ENCODE measurements around the gene BMF. TPM values are rescaled to one million over a fixed set of nuclear protein-coding genes. Genes with fewer than 3 reads are reported as not detected.
A peak's percentile ranks its signal among the peaks of the same experiment; 100 is the strongest.

BMF gene
- total RNA-seq, 1 donor from 2014 or later = 2.2 TPM

GRCh38 chr15:40092979-40093869, 15.5 kb downstream of the BMF start:
- intact Hi-C loops (cut with DNase I) = no loop called here

GRCh38 chr15:40092256-40092978, 16.3 kb downstream of the BMF start:
- H3K36me3 ChIP-seq = peaks cover 0 to 7% of the 10 kb centered on the region in 2 donors
- no peak for TF ChIP-seq CTCF (IDR thresholded peaks at IDR 0.05)
- H3K4me1 ChIP-seq = peaks cover 15 to 63% of the 10 kb centered on the region in 2 donors
- no peaks in the 10 kb centered on the region for H3K27me3 ChIP-seq
- no peak overlapping the region for H3K4me3 ChIP-seq
- intact Hi-C loops (cut with DNase I) = no loop called here
- peak in 1 of 2 donors; percentile 79 for DNase-seq (ENCODE audit: low spot score in 2 of 2)
- no peaks in the 10 kb centered on the region for H3K9me3 ChIP-seq
- H3K27ac ChIP-seq = peak overlapping the region; percentile 56 to 78

More at GRCh38 chr15:40092979-40093869, 15.5 kb downstream of the BMF start:
- Histone ChIP-seq H3K27me3 (no peaks in the 10 kb centered on the region), H3K4me1 (peaks cover 24 to 65% of the 10 kb centered on the region in 2 donors), H3K27ac (peak overlapping the region; percentile 56 to 78), H3K4me3 (no peak overlapping the region), H3K36me3 (peaks cover 0 to 7% of the 10 kb centered on the region in 2 donors), H3K9me3 (no peaks in the 10 kb centered on the region)
- no peak for TF ChIP-seq CTCF (IDR thresholded peaks at IDR 0.05)
- DNase-seq (ENCODE audit: low spot score in 2 of 2) = no peak

- Histone ChIP-seq H3K4me3 (no peak overlapping the region), H3K9me3 (no peaks in the 10 kb centered on the region), H3K27me3 (no peaks in the 10 kb centered on the region), H3K36me3 (peaks cover 0 to 7% of the 10 kb centered on the region in 2 donors), H3K27ac (peak overlapping the region in 1 of 2 donors; percentile 78), H3K4me1 (peaks cover 14 to 64% of the 10 kb centered on the region in 2 donors)
- no peak for DNase-seq (ENCODE audit: low spot score in 2 of 2)
- no peak for TF ChIP-seq CTCF (IDR thresholded peaks at IDR 0.05)
- intact Hi-C loops (cut with DNase I) = no loop called here
Measured at GRCh38 chr15:40091861-40092255, 16.8 kb downstream of the BMF start.

GRCh38 chr15:40090774-40091455, 17.8 kb downstream of the BMF start:
- peaks cover 14 to 64% of the 10 kb centered on the region in 2 donors for H3K4me1 ChIP-seq
- no peak overlapping the region for H3K4me3 ChIP-seq
- TF ChIP-seq CTCF (IDR thresholded peaks at IDR 0.05) = no peak
- H3K27me3 ChIP-seq = no peaks in the 10 kb centered on the region
- H3K9me3 ChIP-seq = no peaks in the 10 kb centered on the region
- DNase-seq (ENCODE audit: low spot score in 2 of 2) = no peak
- intact Hi-C loops (cut with DNase I) = no loop called here
- H3K36me3 ChIP-seq = peaks cover 0 to 7% of the 10 kb centered on the region in 2 donors
- no peak overlapping the region for H3K27ac ChIP-seq

- Histone ChIP-seq H3K27me3 (no peaks in the 10 kb centered on the region), H3K9me3 (no peaks in the 10 kb centered on the region), H3K27ac (peak overlapping the region; percentile 42 to 57), H3K4me3 (no peak overlapping the region), H3K36me3 (peaks cover 0 to 7% of the 10 kb centered on the region in 2 donors), H3K4me1 (peaks cover 14 to 56% of the 10 kb centered on the region in 2 donors)
- TF ChIP-seq CTCF (IDR thresholded peaks at IDR 0.05) = no peak
- intact Hi-C loops (cut with DNase I) = no loop called here
- DNase-seq (ENCODE audit: low spot score in 2 of 2) = no peak
Measured at GRCh38 chr15:40088929-40089755, 19.5 kb downstream of the BMF start.
